Measurements from ENCODE around the gene ACE. TPM values are rescaled to one million over a fixed set of nuclear protein-coding genes. Genes with fewer than 3 reads are reported as not detected.
A peak's percentile ranks its signal among the peaks of the same experiment; 100 is the strongest.

ACE gene
- total and polyA plus RNA-seq, 4 donors, result 5.5 to 87.3 (median 35.3) TPM

DNA sequence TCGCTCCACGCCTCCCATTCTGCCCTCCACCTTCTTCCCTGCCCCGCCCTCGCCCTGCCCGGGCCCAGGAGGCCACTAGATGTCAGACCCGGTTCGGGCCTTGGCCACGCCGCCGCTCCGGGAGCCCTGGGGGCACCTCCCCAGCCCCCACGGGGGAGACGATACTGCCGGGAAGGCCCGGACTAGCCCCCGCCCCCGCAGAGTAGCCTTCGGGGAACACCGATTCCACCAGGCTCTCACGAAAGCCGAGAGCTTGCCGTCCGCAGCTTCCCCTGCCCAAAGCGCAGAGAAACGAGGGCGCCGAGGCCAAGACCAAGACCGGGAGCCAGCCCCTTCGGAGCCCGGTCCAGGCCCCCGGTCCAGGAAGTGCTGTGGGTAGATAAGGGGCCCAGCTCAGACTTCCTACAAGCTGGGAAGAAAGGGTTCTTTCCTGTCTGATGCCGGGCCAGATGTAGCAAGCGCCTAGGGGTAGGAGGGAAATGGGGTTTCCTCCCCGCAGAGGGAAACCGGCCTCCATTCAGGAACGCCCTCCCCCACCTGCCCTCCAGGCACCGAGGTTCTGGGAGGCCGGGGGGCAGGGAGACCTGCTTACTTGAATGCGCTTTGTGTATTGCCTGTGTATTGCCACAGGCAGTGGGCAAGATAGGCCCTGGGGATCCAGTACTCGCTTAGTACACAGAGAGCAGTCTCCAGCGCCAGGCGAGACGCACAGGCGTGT lies 29.9 kb upstream of the ACE start:
- TF ChIP-seq, protein P1, sequence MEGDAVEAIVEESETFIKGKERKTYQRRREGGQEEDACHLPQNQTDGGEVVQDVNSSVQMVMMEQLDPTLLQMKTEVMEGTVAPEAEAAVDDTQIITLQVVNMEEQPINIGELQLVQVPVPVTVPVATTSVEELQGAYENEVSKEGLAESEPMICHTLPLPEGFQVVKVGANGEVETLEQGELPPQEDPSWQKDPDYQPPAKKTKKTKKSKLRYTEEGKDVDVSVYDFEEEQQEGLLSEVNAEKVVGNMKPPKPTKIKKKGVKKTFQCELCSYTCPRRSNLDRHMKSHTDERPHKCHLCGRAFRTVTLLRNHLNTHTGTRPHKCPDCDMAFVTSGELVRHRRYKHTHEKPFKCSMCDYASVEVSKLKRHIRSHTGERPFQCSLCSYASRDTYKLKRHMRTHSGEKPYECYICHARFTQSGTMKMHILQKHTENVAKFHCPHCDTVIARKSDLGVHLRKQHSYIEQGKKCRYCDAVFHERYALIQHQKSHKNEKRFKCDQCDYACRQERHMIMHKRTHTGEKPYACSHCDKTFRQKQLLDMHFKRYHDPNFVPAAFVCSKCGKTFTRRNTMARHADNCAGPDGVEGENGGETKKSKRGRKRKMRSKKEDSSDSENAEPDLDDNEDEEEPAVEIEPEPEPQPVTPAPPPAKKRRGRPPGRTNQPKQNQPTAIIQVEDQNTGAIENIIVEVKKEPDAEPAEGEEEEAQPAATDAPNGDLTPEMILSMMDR (IDR thresholded peaks at IDR 0.05; ENCODE audit: control extremely low read depth, extremely low read depth), result peak; percentile 4
- no peaks in the 10 kb centered on the region for H3K9me3 ChIP-seq (ENCODE audit: control insufficient read depth in 4 of 4, insufficient read depth in 3 of 4, low read length in 3 of 4)
- H3K9ac ChIP-seq (ENCODE audit: insufficient read depth in 1 of 2, low read length in 2 of 2), result no peak overlapping the region
- 9 to 12% methylated on average over 43 to 44 of the region's 44 CpGs for WGBS, 2 donors
- H3K27me3 ChIP-seq (ENCODE audit: control insufficient read depth in 3 of 3, insufficient read depth in 3 of 3, low read length in 2 of 3), result no peaks in the 10 kb centered on the region
- peaks cover 0 to 24% (median 7%) of the 10 kb centered on the region in 5 donors for H3K4me1 ChIP-seq (ENCODE audit: control insufficient read depth in 5 of 5, insufficient read depth in 5 of 5, low read length in 5 of 5)
- peak overlapping the region; percentile 58 for H3K4me3 ChIP-seq
- no peaks in the 10 kb centered on the region for H3K36me3 ChIP-seq (ENCODE audit: control insufficient read depth in 4 of 4, insufficient read depth in 4 of 4, low read length in 4 of 4)
- peak overlapping the region; percentile 65 to 96 for H3K27ac ChIP-seq (ENCODE audit: low read depth in 1 of 2, low read length in 1 of 2)
- ATAC-seq (ENCODE audit: insufficient read depth, low FRiP score), result peak; percentile 76
- peak in 2 of 3 donors; percentile 28 to 32 for DNase-seq

DNA sequence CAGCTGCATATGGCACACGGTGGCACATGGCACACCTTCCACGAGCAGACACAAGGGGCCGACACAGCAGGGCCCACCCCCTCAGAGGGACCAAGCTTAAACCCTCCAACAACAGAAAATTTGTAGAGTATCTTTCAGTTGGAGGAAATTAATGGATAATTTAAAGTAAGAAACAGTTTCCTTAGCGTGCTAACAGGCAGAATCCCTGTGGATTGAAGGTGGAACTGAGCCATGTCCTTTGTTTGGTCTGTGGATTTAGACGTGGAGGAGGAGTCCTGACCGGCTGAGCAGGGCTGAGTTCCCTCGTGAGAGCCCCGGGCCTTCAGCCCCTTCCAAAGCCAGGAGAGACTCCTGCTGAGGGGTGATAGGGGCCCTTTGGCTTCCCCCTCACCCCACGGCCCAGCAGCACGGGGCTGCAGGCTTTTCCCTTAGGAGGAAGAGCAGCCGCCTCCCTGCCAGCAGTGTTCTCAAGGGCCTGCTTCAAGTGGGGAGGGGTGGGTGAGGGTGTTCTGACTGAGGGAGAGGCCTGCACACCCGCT lies 29.3 kb upstream of the ACE start:
- Histone ChIP-seq H3K36me3 (ENCODE audit: control insufficient read depth in 4 of 4, insufficient read depth in 4 of 4, low read length in 4 of 4) (no peaks in the 10 kb centered on the region), H3K4me1 (ENCODE audit: control insufficient read depth in 5 of 5, insufficient read depth in 5 of 5, low read length in 5 of 5) (peaks cover 0 to 21% (median 7%) of the 10 kb centered on the region in 5 donors), H3K27ac (ENCODE audit: low read depth in 1 of 2, low read length in 1 of 2) (peak overlapping the region; percentile 65 to 96), H3K9ac (ENCODE audit: insufficient read depth in 1 of 2, low read length in 2 of 2) (no peak overlapping the region), H3K9me3 (ENCODE audit: control insufficient read depth in 4 of 4, insufficient read depth in 3 of 4, low read length in 3 of 4) (no peaks in the 10 kb centered on the region), H3K4me3 (no peak overlapping the region), H3K27me3 (ENCODE audit: control insufficient read depth in 3 of 3, insufficient read depth in 3 of 3, low read length in 2 of 3) (no peaks in the 10 kb centered on the region)
- ATAC-seq (ENCODE audit: insufficient read depth, low FRiP score) (no peak), DNase-seq (no peak)
- TF ChIP-seq, protein P1 (IDR thresholded peaks at IDR 0.05; ENCODE audit: control extremely low read depth, extremely low read depth), result no peak
- 23 to 28% methylated on average over 12 of the region's 12 CpGs for whole genome bisulfite sequencing, 2 donors

DNA sequence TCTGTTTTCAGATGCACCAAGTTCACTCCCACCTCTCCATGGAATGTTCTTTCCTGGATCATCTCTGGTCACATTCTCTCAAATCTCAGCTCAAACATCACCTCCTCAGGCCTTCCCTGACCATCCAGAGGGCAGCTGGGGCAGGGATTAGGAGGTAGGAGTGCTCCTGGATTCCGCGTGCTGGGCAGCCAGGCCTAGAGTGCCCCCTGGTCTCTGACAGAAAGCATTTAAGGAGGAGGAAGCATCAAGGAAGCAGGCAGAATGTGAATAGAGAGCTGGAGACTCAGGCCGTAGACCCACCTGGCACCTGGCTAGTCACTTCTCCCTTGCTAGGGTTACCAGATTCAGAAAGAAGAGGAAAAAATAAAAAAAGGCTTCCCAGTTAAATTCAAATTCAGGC lies 28.2 kb upstream of the ACE start:
- H3K9ac ChIP-seq (ENCODE audit: insufficient read depth in 1 of 2, low read length in 2 of 2), result no peak overlapping the region
- H3K4me3 ChIP-seq, result no peak overlapping the region
- DNase-seq, result no peak
- H3K9me3 ChIP-seq (ENCODE audit: control insufficient read depth in 4 of 4, insufficient read depth in 3 of 4, low read length in 3 of 4), result no peaks in the 10 kb centered on the region
- no peaks in the 10 kb centered on the region for H3K27me3 ChIP-seq (ENCODE audit: control insufficient read depth in 3 of 3, insufficient read depth in 3 of 3, low read length in 2 of 3)
- peaks cover 0 to 21% (median 7%) of the 10 kb centered on the region in 5 donors for H3K4me1 ChIP-seq (ENCODE audit: control insufficient read depth in 5 of 5, insufficient read depth in 5 of 5, low read length in 5 of 5)
- TF ChIP-seq, protein P1 (IDR thresholded peaks at IDR 0.05; ENCODE audit: control extremely low read depth, extremely low read depth), result no peak
- ATAC-seq (ENCODE audit: insufficient read depth, low FRiP score), result no peak
- no peaks in the 10 kb centered on the region for H3K36me3 ChIP-seq (ENCODE audit: control insufficient read depth in 4 of 4, insufficient read depth in 4 of 4, low read length in 4 of 4)
- 85 to 94% methylated on average over 3 of the region's 3 CpGs for WGBS, 2 donors
- H3K27ac ChIP-seq (ENCODE audit: low read depth in 1 of 2, low read length in 1 of 2), result peak overlapping the region in 1 of 2 donors; percentile 65
